HG03520 (cell line): ENCODE measurements around the gene KCNK1.
"Not testable (repeated sequence)": the region's sequence is repeated elsewhere in the genome, so short reads cannot be mapped to it uniquely, and the experiment has no call there.

Experiments
- ATAC-seq: cut with Tn5 transposase; IDR thresholded peaks from one replicate; pipeline ENCODE4 v1.9.1; 2021; ENCODE audit warnings: mild to moderate bottlenecking, moderate library complexity; ENCODE audit not compliant: unreplicated experiment

The KCNK1 gene

DNA sequence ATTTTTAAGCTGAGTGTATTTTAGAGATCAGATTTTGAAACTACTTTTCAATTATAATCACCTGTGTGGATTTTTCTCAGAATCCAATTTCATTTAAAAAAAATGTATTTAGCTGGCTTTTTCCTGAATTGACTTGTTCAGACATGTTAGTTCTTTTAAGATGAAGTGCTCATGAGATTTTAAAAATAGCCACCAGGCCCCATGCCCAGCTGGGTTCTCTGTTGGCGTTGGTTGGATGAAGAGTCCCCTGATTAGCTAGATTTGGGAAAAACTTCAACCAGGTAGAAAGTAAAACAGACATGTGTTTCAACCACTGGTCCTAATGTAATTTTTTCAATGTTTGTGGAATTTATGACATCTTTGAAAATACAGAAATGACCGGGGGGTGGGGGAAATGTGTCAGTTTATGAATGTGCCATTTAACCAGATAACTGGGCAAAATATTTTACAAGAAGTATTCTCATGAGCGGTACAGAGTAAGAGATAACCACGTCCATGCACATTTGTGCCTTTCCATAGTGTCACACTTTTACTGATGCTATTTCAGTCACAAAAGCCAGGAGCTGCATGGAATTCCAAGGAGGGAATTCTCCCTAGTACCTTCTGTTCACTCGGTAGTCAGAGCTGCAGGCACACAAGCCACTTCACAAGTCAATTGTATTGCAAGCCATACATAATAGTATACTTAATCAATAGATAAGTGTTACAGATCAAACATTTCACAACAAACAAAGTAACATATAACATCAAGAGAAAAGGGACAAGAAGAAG, 51.1 kb downstream of the KCNK1 start:
- ATAC-seq: no peak

DNA sequence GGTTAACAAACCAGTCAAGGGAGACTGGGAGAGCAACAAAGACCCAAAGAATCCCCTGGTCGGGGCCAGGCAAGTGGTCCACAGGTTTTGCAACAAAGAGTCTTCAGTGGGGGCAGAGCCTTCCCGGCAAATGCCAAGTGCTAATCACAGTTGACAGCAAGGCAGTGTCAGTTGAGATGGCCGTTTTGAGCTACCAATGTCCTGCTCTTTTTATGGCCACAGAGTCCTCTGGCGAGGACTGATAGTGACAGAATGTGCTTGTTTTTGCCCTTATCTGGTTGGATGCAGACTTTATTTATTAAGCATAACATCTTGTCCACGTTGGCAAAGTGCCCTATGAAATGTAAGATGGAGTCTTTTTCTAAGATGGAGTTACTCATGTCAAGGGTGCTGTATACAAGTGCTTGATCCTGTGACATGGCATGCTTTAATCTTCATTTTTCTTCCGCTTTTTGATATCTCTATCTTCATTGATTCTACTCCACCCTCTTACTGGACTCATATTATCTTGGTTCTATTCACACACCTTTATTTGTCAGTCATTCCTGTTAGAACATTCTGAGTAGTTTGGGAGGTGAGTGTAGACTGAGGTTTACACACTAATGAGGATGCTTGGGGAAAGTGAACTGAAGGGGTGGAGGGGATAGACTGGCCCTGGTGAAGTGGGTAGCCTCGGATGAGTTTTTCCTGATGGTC, 51.8 kb downstream of the KCNK1 start:
- no peak for ATAC-seq

DNA sequence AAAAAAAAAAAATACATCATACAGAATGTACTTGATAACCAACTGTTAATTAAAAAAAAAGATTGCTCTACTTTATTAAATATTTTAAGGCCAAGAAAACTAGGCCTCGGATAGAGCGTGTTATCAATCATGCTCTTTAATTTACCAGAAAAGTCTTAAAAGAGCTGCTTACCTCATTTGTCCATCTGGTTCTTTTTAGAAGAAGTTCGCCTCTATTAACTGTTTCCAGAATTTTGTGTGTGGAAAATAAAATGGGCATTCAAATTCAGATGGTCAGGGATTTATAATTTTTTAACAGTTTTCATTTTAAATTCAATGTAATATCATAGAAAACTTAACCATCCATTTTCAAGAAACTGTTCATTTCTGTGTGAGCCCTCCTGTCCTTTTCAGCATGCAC, 53.8 kb downstream of the KCNK1 start:
- ATAC-seq: no peak

DNA sequence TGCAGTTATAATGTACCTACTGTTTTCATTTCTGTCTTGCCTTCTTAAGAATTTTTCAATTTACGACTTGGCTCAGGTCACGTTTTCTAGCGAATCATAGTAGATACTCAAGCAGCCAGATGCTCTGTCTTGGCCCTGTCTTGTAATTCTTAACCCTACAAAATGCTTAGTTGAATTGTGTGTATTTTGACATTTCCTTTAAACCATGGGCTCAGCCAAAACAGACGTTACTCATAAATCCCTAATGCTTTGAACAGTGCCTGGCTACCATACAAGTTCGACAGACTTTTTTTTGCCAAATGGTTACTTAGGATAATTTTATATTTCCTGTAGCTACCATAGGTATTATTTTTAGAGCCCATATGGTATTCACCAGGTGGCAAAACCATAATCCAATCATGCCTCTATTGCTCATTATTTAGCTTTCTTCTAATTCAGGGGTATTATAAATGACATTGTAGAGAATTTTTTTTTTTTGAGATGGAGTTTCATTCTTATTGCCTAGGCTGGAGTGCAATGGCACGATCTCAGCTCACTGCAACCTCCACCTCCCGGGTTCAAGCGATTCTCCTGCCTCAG, 54.3 kb downstream of the KCNK1 start:
- ATAC-seq: no peak

DNA sequence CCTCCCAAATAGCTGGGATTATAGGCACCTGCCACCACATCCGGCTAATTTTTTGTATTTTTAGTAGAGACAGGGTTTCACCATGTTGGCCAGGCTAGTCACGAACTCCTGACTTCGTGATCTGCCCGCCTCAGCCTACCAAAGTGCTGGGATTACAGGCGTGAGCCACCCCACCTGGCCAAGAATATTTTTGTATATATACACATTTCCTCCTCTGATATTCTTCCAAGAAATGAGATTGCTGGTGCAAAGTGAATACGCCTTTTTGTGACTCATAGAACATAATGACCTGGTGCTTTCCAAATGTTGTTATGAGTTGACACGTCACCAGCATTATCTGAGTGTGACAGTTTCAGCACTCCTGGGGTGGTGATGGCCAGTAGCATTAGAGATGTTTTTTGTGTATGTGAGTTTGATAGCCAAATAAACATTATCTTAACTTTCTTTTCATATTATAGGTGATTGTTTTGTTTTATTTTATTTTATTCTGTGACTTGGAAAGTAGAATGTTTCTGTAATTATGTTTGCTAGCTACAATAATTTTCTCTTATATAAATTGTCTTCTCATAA, 54.9 kb downstream of the KCNK1 start:
- ATAC-seq: peak; percentile 62

DNA sequence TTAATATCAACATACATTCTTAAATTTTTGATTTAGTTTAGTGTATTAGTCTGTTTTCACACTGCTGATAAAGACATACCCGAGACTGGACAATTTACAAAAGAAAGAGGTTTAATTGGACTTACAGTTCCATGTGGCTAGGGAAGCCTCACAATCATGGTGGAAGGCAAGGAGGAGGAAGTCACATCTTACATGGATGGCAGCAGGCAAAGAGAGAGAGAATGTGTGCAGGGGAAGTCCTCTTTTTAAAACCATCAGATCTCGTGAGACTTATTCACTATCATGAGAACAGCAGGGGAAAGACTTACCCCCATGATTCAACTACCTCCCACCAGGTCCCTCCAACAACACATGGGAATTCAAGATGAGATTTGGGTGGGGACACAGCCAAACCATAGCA, 56.5 kb downstream of the KCNK1 start:
- not testable (repeated sequence) for ATAC-seq

DNA sequence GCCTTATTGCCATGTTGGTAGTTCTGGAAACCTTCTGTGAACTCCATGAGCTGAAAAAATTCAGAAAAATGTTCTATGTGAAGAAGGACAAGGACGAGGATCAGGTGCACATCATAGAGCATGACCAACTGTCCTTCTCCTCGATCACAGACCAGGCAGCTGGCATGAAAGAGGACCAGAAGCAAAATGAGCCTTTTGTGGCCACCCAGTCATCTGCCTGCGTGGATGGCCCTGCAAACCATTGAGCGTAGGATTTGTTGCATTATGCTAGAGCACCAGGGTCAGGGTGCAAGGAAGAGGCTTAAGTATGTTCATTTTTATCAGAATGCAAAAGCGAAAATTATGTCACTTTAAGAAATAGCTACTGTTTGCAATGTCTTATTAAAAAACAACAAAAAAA, 57.4 kb downstream of the KCNK1 start:
- no peak for ATAC-seq

DNA sequence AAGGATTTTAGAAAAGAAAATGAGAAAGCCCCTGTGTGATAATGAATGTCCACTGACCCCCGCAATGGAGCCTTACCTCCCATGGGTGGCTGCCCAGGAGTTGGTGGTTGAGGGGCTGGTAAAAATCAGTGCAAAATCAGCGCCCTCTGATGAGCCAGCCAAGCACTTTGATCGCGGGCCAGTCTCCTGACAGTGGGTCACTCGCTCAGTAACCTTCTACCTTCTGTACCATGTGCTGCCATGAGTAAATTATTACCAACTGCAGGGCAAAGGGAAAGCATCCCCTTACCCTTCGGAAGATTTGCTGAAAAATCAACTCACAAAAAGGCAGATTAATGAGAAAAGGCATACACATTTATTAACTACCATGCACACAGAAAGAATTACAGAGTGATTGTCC, 58.8 kb downstream of the KCNK1 start:
- ATAC-seq: no peak

DNA sequence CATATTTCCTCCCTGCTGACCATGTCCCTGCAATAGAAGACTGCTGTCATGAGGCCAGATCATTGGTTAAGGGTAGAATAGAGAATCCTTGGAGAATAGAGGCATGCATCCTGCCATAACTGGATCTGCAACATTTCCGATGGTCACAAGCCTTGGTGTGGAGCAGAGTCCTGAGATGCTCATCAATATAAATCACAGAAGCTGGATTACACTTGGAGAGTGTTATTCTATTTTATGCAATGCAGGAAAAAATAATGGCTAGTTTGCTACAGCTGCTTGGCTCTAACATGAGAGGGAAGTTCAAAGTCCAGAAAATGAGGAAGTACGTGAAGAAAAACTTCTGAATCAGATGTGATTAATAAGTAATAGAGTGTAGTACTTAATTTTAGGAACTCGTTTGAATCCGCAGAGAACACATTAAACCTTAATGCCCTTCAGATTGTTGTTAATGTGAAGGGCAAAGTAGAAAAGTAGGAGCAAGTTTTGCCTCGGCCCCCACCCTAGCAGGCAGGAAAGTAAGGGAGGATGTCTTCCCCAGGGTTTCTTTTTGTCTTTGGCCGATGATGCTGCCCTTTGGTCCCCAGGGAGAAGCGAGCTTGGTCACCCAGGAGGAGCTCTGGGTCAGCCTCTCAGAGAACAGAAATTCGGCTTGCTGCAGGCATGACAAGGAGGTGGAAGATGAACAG, 59.5 kb downstream of the KCNK1 start:
- ATAC-seq: no peak

DNA sequence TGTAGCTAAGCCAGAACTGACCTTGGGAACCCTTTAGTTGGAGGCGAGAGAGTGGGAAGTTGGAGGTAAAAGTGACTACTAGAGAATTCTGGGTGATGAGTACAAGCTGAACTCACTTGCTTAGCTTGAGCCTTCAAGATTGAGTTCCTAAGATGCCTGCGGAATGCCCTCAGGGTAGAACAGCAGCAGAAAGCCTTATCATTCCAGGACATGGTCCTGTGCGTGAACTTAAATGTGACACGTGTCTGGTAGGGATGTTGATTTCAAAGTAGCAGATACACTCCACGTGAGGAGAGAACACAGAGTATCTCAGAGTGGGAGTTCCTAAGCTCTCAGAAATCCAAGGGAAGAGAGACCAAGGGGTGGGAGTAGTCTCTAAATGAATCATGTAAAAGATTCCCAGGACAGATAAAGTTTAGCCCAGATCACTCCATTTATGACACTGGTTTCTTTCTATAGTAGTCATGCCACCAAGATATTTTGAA, 60.1 kb downstream of the KCNK1 start:
- no peak for ATAC-seq

DNA sequence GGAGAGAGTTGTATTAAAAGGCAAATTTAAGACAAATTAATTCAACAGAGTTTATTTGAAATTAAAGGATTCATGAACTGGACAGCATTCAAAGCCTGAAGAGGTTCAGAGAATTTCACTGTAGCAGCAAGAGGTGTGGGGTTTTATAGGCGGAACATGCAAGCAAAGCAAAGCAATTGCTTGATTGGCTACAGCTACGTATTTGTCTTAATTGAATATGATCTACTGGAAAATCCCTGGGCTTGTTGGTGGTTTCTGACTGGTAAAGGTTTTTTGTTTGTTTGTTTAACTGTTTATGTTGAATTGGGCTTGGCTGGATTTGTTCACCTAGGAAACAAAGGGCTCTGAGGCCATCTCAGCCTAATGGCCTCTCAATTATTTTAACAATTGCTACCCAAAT, 61.5 kb downstream of the KCNK1 start:
- peak; percentile 2 for ATAC-seq

DNA sequence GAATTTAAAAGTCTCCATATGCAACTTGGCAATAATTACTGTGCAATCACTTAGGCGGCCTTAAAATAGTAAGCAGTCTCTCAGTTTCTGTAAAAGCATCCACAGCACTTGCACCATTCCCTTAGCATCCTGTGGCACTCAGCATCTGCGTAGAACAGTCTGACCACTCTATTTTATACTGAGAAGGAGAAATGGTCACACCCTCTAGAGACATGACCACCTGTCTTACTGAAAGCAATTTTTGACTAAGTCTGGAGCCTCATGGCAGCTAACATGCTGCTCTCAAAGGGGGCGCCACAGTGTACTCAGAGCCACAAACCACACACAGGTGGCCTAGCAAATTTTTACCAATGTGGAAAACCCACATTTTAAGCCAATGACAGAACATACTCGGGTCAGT, 62.0 kb downstream of the KCNK1 start:
- ATAC-seq: peak; percentile 83

DNA sequence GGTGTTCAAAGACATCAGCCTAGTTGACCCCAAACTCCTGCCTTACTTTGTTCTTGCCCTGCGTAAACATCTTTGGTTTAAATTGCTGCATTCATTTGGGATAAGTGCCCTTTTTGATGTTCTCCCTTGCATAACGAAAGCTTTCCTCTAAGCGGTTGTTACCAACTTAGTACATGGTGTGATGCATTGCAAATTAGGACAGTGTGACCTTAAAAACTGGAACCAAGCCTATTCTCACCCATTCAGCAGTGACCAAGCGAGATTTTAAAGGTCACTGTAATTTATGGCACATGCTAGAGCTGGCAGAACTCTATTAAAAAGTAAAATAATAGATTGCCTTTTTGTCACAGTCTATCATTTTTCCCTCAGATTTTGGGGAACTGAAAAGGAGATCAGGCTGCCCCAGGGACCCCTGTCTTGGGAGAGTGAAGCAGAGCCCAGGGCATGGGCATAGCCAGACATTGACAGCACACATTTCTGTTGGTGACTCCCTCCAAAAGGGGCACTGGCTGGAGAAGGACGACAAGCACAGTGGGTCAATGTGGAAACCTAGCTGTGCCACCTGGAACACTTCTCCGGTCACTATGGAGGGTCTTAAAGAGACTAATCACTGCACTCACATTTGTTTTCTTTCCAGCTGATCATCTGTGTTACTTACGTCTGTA, 63.9 kb downstream of the KCNK1 start:
- ATAC-seq: no peak

DNA sequence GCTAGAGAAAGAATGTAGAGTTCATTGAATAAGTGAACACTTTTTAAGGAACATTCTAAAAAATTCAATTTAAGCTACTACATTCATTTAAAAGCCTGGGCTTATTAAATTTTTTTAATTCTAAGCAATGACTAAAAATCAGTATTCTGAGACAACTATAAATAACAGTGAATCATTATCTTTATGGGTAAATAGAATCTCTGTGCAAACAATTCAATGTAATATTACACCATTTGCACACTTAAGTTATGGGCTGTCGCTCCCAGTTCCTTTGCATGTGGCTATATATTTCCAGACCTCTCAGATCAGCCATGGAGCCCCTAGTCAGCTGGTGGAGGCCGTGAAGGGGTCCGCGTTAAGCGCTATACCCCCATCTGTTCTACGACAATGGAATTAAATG, 65.1 kb downstream of the KCNK1 start:
- no peak for ATAC-seq

DNA sequence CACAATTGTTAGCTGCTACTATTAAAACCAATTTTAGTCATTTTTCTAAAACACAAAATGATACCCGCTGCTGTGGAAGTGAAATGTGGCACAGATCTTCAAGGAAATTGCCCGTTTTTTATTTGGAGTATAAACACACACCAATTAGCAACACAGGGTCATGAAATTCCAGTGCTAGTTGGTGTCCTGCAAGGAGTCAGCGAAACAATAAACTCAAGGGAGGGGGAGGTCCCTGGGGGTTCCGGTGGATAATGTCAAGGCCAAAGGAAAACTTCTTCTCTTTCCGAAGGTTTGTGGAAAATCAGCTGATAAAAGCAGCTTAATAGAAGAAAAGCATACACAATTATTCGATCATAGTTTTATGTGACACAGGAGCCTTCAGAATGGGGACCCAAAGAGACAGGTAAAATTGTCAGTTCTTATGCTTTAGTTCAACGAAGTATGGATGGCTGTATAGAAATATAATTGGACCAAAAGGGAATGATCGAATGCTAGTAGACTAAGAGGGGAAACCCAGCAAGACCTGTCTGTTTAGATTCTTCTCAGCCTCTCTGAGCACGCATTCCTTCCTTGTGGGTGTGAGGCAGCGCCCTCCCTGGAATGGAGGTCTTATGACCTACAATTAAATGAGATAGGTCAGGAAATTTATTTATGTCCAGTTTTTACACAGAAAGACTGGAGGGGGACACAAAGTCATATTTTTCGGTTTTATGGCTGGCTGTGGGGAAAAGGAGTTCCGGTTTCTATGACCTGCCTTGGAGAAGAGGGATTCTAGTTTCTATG, 65.9 kb downstream of the KCNK1 start:
- no peak for ATAC-seq

DNA sequence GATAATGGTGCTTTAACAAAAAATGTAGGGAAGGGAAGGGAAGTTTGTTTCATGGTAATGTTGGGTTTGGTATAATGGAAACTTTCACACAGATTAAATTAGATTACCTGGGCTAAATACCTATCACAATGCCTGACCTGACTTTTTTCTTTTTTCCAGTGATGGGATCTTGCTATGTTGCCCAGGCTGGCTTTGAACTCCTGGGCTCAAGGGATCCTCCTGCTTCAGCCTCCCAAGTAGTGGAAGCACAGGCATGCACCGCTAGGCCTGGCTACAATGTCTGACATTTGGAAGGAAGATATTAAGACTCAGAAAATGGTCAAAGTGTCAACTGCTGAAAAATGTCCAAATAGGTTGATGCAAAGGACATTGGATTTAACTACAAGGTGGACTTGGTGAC, 67.4 kb downstream of the KCNK1 start:
- no peak for ATAC-seq

DNA sequence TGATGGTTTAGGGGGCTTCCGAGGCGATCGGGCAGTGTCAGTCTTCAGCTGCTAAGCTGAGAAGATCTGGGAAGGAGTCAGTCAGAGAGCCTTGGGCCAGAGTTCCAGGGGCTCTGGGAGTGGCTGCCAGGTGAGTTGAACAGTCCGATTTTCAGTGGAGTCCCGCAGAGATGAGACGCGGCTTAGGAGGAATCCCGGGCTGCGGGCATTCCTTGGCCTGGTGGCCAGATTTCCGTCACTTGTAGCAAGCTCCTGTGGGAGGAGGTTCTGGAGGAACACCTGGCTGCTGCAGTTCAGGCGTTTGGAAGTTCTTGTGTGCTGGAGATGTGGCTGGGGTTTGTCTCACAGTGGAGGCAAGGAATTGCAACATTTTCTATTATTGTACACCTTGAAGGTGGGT, 72.7 kb downstream of the KCNK1 start:
- not testable (repeated sequence) for ATAC-seq

DNA sequence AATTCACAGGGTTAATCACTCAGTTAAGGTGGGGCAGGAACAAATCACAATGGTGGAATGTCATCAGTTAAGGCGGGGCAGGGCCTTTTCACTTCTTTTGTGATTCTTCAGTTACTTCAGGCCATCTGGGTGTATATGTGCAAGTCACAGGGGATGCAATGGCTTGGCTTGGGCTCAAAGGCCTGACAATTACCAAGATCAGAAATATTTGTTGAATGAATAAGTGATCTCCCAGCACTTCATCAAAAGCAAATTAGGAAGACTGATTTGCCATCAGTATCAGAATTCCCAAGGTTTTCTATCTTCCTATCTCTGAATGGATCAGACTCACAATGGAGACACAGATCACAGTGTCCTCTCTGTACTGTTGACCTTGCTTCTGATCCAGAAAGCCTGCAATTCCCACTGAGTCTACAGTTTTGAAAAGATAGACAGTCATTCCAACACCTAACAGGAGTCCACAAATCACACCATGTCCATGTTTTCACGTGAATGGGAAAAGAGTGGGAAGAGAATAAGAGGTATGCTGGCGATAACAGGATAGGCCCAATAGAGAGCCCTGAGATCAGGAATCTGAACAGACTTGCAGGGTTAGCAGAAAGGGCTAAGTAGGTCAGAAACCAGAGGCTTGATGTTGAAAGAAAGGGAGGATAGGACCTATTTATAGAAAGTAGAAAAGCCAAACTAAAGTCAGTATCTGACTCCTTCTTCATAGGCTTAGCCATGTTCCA, 75.3 kb downstream of the KCNK1 start:
- ATAC-seq: no peak

DNA sequence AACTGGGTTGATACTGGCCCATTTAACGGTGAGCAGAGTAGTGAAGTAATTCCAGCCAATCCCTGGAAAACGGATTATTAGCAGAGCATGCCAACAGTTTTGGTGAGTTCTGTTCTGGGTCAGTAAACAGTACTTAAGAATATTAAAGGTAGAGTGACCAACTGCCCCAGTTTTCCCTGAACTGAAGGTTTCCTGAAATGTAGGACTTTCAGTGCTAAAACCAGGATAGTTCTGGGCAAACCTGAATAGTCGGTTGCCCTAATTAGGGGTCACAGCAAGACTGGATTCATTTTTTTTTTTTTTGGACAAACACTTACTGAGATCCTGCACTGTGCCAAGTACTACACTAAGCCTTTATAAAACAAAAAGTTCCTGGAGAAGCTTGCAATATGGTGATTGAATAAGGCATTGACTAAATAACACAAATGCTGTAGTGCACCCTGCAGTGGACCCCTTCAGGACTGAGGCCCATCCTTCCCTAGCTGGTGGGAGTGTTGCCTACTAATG, 75.9 kb downstream of the KCNK1 start:
- no peak for ATAC-seq
